Stimulated activated CD4-positive, alpha-beta T cell treated with anti-CD3 and anti-CD28 coated beads, Interleukin-1b, Interleukin-23, amount 100 ng/mL, for 1 hour (primary cell): ENCODE measurements around the gene TMEM150C.
A peak's percentile ranks its signal among the peaks of the same experiment; 100 is the strongest.
"Not testable (repeated sequence)": the region's sequence is repeated elsewhere in the genome, so short reads cannot be mapped to it uniquely, and the experiment has no call there.

Experiments
- DNase-seq, 2 donors: peaks; one replicate each; pipeline ENCODE4 v3.0.0-alpha.2; 2020; ENCODE audit warnings: low read depth in 2 of 2

Gene TMEM150C

GRCh38 chr4:82475931-82476330 lies 85.9 kb downstream of the TMEM150C start:
- not testable (repeated sequence) for DNase-seq

GRCh38 chr4:82473621-82474164 lies 88.1 kb downstream of the TMEM150C start:
- DNase-seq = no peak

- DNase-seq = not testable (repeated sequence)
These were observed 88.7 kb downstream of the TMEM150C start for GRCh38 chr4:82473080-82473479.

GRCh38 chr4:82469791-82470345 lies 91.9 kb downstream of the TMEM150C start:
- no peak for DNase-seq

GRCh38 chr4:82467471-82467870 lies 94.3 kb downstream of the TMEM150C start:
- no peak for DNase-seq

GRCh38 chr4:82463221-82463620 lies 98.6 kb downstream of the TMEM150C start:
- DNase-seq = no peak

- DNase-seq = peak; percentile 57 to 76
These were observed 99.4 kb downstream of the TMEM150C start for GRCh38 chr4:82462415-82462831.

GRCh38 chr4:82461710-82462109 lies 100.1 kb downstream of the TMEM150C start:
- DNase-seq = no peak

- DNase-seq = no peak
These were observed 103.1 kb downstream of the TMEM150C start for GRCh38 chr4:82458729-82459128.

GRCh38 chr4:82457266-82457665 lies 104.5 kb downstream of the TMEM150C start:
- no peak for DNase-seq

- no peak for DNase-seq
These were observed 109.8 kb downstream of the TMEM150C start for GRCh38 chr4:82452026-82452425.

- no peak for DNase-seq
These were observed 110.6 kb downstream of the TMEM150C start for GRCh38 chr4:82450966-82451755.

GRCh38 chr4:82447886-82448285 lies 113.9 kb downstream of the TMEM150C start:
- DNase-seq = no peak

GRCh38 chr4:82439088-82439487 lies 122.7 kb downstream of the TMEM150C start:
- DNase-seq = no peak

GRCh38 chr4:82437285-82438005 lies 124.3 kb downstream of the TMEM150C start:
- DNase-seq = no peak

GRCh38 chr4:82436780-82437179 lies 125.0 kb downstream of the TMEM150C start:
- DNase-seq = no peak

- DNase-seq = no peak
These were observed 125.7 kb downstream of the TMEM150C start for GRCh38 chr4:82436130-82436529.

- DNase-seq = no peak
These were observed 126.8 kb downstream of the TMEM150C start for GRCh38 chr4:82434949-82435348.

GRCh38 chr4:82433791-82434190 lies 128.0 kb downstream of the TMEM150C start:
- DNase-seq = no peak
